ENCODE results near the gene GALNTL6. TPM values are rescaled to one million over a fixed set of nuclear protein-coding genes. Genes with fewer than 3 reads are reported as not detected.
"Not testable (repeated sequence)": the region's sequence is repeated elsewhere in the genome, so short reads cannot be mapped to it uniquely, and the experiment has no call there.

Gene GALNTL6
- total RNA-seq, 1 donor = not detected

GRCh38 chr4:172411149-172411548 lies 597.9 kb downstream of the GALNTL6 start:
- no peak for DNase-seq (ENCODE audit: low read depth)
- TF ChIP-seq CTCF (IDR thresholded peaks at IDR 0.05; ENCODE audit: insufficient read depth, low read length) = no peak
- no peak overlapping the region for H3K4me3 ChIP-seq (ENCODE audit: low read depth, low read length)

GRCh38 chr4:172412851-172413580 lies 599.8 kb downstream of the GALNTL6 start:
- no peak for DNase-seq (ENCODE audit: low read depth)
- no peak for TF ChIP-seq CTCF (IDR thresholded peaks at IDR 0.05; ENCODE audit: insufficient read depth, low read length)
- H3K4me3 ChIP-seq (ENCODE audit: low read depth, low read length) = no peak overlapping the region

GRCh38 chr4:172428979-172429378 lies 615.8 kb downstream of the GALNTL6 start:
- DNase-seq (ENCODE audit: low read depth); H3K4me3 ChIP-seq (ENCODE audit: low read depth, low read length): not testable (repeated sequence)

GRCh38 chr4:172480471-172480870 lies 667.3 kb downstream of the GALNTL6 start:
- no peak for DNase-seq (ENCODE audit: low read depth)
- no peak overlapping the region for H3K4me3 ChIP-seq (ENCODE audit: low read depth, low read length)
- no peak for TF ChIP-seq CTCF (IDR thresholded peaks at IDR 0.05; ENCODE audit: insufficient read depth, low read length)

GRCh38 chr4:172481802-172482508 lies 668.8 kb downstream of the GALNTL6 start:
- TF ChIP-seq CTCF (IDR thresholded peaks at IDR 0.05; ENCODE audit: insufficient read depth, low read length) = no peak
- no peak overlapping the region for H3K4me3 ChIP-seq (ENCODE audit: low read depth, low read length)

GRCh38 chr4:172485007-172485406 lies 671.8 kb downstream of the GALNTL6 start:
- TF ChIP-seq CTCF (IDR thresholded peaks at IDR 0.05; ENCODE audit: insufficient read depth, low read length) = no peak
- no peak overlapping the region for H3K4me3 ChIP-seq (ENCODE audit: low read depth, low read length)
- DNase-seq (ENCODE audit: low read depth) = no peak

More at GRCh38 chr4:172481802-172482508, 668.8 kb downstream of the GALNTL6 start:
- no peak for DNase-seq (ENCODE audit: low read depth)

GRCh38 chr4:172486531-172486930 lies 673.3 kb downstream of the GALNTL6 start:
- H3K4me3 ChIP-seq (ENCODE audit: low read depth, low read length) = no peak overlapping the region
- TF ChIP-seq CTCF (IDR thresholded peaks at IDR 0.05; ENCODE audit: insufficient read depth, low read length) = no peak
- DNase-seq (ENCODE audit: low read depth) = no peak
